Uterus (tissue), 4 donors: Measurements from ENCODE around the gene PLD5. TPM values are rescaled to one million over a fixed set of nuclear protein-coding genes. Genes with fewer than 3 reads are reported as not detected.
"Not testable (repeated sequence)": the region's sequence is repeated elsewhere in the genome, so short reads cannot be mapped to it uniquely, and the experiment has no call there.

Source experiments
- DNase-seq, 2 donors: peaks; one replicate each; pipeline ENCODE4 v3.0.0-alpha.2; 2019 to 2020
- H3K27ac ChIP-seq, 2 donors: fragments of 200-600 bp; sonication (generic); 1 replicate in 1 of 2; 2 replicates in 1 of 2; pipeline ENCODE4 v1.5.1; 2016 to 2018
- H3K27me3 ChIP-seq, 2 donors: fragments of 200-600 bp; sonication (generic); one replicate each; pipeline ENCODE4 v1.5.1; 2018 to 2019; ENCODE audit warnings: control low read depth in 1 of 2
- H3K36me3 ChIP-seq, 2 donors: fragments of 200-600 bp; sonication (generic); one replicate each; pipeline ENCODE4 v1.5.1; 2019; ENCODE audit warnings: control low read depth in 1 of 2
- H3K4me1 ChIP-seq, 2 donors: fragments of 200-600 bp; sonication (generic); one replicate each; pipeline ENCODE4 v1.5.1; 2018 to 2019; ENCODE audit warnings: control low read depth in 1 of 2
- H3K4me3 ChIP-seq, 2 donors: fragments of 200-600 bp; sonication (generic); 1 replicate in 1 of 2; 2 replicates in 1 of 2; pipeline ENCODE4 v1.5.1; 2018 to 2019; ENCODE audit warnings: mild to moderate bottlenecking in 1 of 2
- H3K9me3 ChIP-seq, 2 donors: fragments of 200-600 bp; sonication (generic); one replicate each; pipeline ENCODE4 v1.5.1; 2019; ENCODE audit warnings: control low read depth in 1 of 2
- CTCF ChIP-seq, 4 experiments: fragments of 200-600 bp in 2 of 4; fragments of 450-650 bp in 2 of 4; sonication (generic) in 2 of 4; IDR thresholded peaks; one replicate each; pipeline ENCODE4 v1.5.1; 2016 to 2019; ENCODE audit warnings: antibody characterized with exemption in 4 of 4, mild to moderate bottlenecking in 2 of 4, moderate library complexity in 1 of 4
- POLR2A ChIP-seq, 2 donors: fragments of 450-650 bp; IDR thresholded peaks; one replicate each; pipeline ENCODE4 v1.6.1; 2016; ENCODE audit warnings: antibody characterized with exemption in 2 of 2, mild to moderate bottlenecking in 1 of 2, moderate library complexity in 1 of 2
- intact Hi-C: fragments of 100-400 bp; cut with DNase I; formaldehyde crosslinking; loops from one replicate; pipeline ENCODE4 v1.15.1; 2023; ENCODE audit warnings: low total_unique reads
- total RNA-seq, 4 donors: library from RNA; depleted of rRNA in 3 of 4; stranded (reverse); fragments of >200 nt in 3 of 4; gene quantifications; one replicate each; pipeline versions ENCODE4 v1.1.0 to v1.2.4, GENCODE V29; 2014 to 2023
- donor health status: DM: yes; HTN: yes; CAD: no.

The PLD5 gene
- total RNA-seq, 4 donors from 2014 or later = 2.4 to 6.1 (median 5.2) TPM

GRCh38 chr1:242224461-242224860 lies 300.0 kb downstream of the PLD5 start:
- DNase-seq = no peak
- H3K4me3 ChIP-seq = no peak overlapping the region
- H3K4me1 ChIP-seq = no peaks in the 10 kb centered on the region
- TF ChIP-seq CTCF (IDR thresholded peaks at IDR 0.05) = no peak
- TF ChIP-seq POLR2A (IDR thresholded peaks at IDR 0.05) = no peak
- H3K9me3 ChIP-seq = no peaks in the 10 kb centered on the region
- no peaks in the 10 kb centered on the region for H3K36me3 ChIP-seq
- intact Hi-C loops = no loop called here
- H3K27me3 ChIP-seq = no peaks in the 10 kb centered on the region
- no peak overlapping the region for H3K27ac ChIP-seq

GRCh38 chr1:242219905-242220304 lies 304.6 kb downstream of the PLD5 start:
- Histone ChIP-seq H3K36me3 (no peaks in the 10 kb centered on the region), H3K27me3 (no peaks in the 10 kb centered on the region), H3K9me3 (no peaks in the 10 kb centered on the region), H3K4me1 (no peaks in the 10 kb centered on the region), H3K4me3 (no peak overlapping the region), H3K27ac (no peak overlapping the region)
- DNase-seq = no peak
- TF ChIP-seq POLR2A (IDR thresholded peaks at IDR 0.05) (no peak), CTCF (IDR thresholded peaks at IDR 0.05) (no peak)
- intact Hi-C loops = no loop called here

GRCh38 chr1:242219298-242219901 lies 305.1 kb downstream of the PLD5 start:
- no peak for DNase-seq
- no peak overlapping the region for H3K27ac ChIP-seq
- H3K9me3 ChIP-seq = no peaks in the 10 kb centered on the region
- H3K4me3 ChIP-seq = no peak overlapping the region
- TF ChIP-seq POLR2A (IDR thresholded peaks at IDR 0.05) (no peak), CTCF (IDR thresholded peaks at IDR 0.05) (no peak)
- no peaks in the 10 kb centered on the region for H3K36me3 ChIP-seq
- H3K4me1 ChIP-seq = no peaks in the 10 kb centered on the region
- no peaks in the 10 kb centered on the region for H3K27me3 ChIP-seq
- intact Hi-C loops = no loop called here

- Histone ChIP-seq H3K9me3 (no peaks in the 10 kb centered on the region), H3K4me1 (no peaks in the 10 kb centered on the region), H3K36me3 (no peaks in the 10 kb centered on the region), H3K27ac (no peak overlapping the region), H3K4me3 (no peak overlapping the region), H3K27me3 (no peaks in the 10 kb centered on the region)
- TF ChIP-seq POLR2A (IDR thresholded peaks at IDR 0.05) = no peak
- no peak for TF ChIP-seq CTCF (IDR thresholded peaks at IDR 0.05)
- intact Hi-C loops = no loop called here
- DNase-seq = no peak
Observed at GRCh38 chr1:242216368-242216767, 308.1 kb downstream of the PLD5 start.

- not testable (repeated sequence) for H3K27ac ChIP-seq
Observed at GRCh38 chr1:242214455-242214854, 310.0 kb downstream of the PLD5 start.

GRCh38 chr1:242212961-242213360 lies 311.5 kb downstream of the PLD5 start:
- H3K9me3 ChIP-seq, H3K36me3 ChIP-seq, DNase-seq, H3K27ac ChIP-seq, H3K4me1 ChIP-seq, intact Hi-C loops, H3K4me3 ChIP-seq, H3K27me3 ChIP-seq: not testable (repeated sequence)

More at GRCh38 chr1:242214455-242214854, 310.0 kb downstream of the PLD5 start:
- DNase-seq, H3K4me1 ChIP-seq, H3K27me3 ChIP-seq, H3K4me3 ChIP-seq, H3K36me3 ChIP-seq, H3K9me3 ChIP-seq, intact Hi-C loops: not testable (repeated sequence)
